ENCODE results near the gene FAXDC2.

- TF ChIP-seq CTCF (IDR thresholded peaks at IDR 0.05; ENCODE audit: low read depth, low read length) (no peak), EZH2phosphoT487 (IDR thresholded peaks at IDR 0.05; ENCODE audit: low read depth) (no peak)
Observed at GRCh38 chr5:154840435-154841272, 9.7 kb downstream of the FAXDC2 start.
